ENCODE results near the gene GPER1.

GPER1 gene

DNA sequence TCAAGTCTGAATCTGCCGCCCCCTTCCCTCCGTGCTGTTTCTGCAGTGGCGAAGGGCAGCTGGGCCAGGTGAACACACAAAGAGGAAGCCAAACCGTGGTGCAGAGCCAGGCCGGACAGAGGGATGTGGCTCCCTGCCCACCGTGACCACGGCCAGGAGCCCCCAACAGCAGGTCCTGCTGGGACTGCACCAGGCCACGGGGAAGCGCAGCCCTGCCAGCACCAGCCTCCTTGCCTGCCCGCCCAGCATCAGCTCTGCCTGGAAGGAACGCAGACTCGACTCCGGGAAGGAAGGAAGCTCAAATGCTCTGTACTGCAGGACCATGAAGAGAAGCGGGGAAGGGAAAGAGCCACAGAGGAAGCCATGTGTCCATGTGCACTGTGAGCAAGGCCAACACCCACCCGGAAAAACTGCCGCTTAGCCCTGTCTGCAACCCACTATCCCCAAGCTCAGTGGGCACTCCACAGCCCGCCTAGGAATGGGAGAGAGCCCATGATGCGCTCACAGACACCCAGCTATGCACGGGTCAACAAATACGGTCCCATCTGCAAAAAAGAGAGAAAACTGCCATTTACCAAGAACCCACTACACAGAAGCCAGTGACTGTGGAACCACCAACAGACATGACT is 19.0 kb downstream of the GPER1 start:
- Mint-ChIP-seq H3K27ac (peak overlapping the region; percentile 6 to 50 (median 18)), H3K9me3 (no peaks in the 10 kb centered on the region), H3K4me3 (no peak overlapping the region), H3K27me3 (ENCODE audit: low read depth) (peaks cover 8% of the 10 kb centered on the region), H3K4me1 (peaks cover 46% of the 10 kb centered on the region), H3K36me3 (ENCODE audit: low read depth) (no peaks in the 10 kb centered on the region)
- TF ChIP-seq, protein P1, sequence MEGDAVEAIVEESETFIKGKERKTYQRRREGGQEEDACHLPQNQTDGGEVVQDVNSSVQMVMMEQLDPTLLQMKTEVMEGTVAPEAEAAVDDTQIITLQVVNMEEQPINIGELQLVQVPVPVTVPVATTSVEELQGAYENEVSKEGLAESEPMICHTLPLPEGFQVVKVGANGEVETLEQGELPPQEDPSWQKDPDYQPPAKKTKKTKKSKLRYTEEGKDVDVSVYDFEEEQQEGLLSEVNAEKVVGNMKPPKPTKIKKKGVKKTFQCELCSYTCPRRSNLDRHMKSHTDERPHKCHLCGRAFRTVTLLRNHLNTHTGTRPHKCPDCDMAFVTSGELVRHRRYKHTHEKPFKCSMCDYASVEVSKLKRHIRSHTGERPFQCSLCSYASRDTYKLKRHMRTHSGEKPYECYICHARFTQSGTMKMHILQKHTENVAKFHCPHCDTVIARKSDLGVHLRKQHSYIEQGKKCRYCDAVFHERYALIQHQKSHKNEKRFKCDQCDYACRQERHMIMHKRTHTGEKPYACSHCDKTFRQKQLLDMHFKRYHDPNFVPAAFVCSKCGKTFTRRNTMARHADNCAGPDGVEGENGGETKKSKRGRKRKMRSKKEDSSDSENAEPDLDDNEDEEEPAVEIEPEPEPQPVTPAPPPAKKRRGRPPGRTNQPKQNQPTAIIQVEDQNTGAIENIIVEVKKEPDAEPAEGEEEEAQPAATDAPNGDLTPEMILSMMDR (IDR thresholded peaks at IDR 0.05; ENCODE audit: unreplicated experiment in 3 of 3): no peak

GRCh38 chr7:1108264-1108920 is 20.5 kb downstream of the GPER1 start:
- H3K27ac Mint-ChIP-seq: no peak overlapping the region
- no peak overlapping the region for H3K4me3 Mint-ChIP-seq
- TF ChIP-seq, protein P1 (IDR thresholded peaks at IDR 0.05; ENCODE audit: unreplicated experiment in 3 of 3): no peak

DNA sequence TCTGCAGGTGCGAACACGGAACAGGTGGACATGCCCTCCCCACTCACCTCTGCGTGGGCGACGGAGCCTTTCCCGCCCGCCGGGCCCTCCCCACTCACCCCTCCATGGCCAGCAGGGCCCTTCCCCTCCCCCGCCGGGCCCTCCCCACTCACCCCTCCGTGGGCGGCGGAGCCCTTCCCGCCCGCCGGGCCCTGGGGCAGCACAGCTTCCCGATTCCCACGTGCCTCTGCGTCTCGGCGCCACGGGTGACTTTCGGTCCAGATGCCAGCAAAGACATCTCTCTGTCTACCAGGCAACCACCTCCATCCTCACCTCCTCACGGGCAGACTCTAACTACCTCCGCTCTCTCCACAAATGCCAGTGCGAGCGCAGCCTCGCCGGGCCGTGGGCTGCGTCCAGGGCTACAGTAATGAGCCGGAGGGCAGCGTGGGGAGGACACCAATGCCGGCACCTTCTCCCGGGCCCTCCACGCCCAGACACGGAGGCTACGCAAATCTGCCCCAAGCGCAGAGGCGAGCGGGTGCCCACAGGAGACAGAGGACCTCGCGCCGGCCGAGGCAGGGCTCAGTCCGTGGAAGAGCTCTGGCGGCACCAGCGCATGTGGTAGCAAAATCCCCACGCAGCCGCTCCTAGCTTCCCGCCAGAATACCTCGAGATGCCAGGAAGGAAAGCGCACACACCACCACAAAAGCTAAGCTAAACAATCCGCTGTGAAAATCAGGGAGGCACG is 21.8 kb downstream of the GPER1 start:
- Mint-ChIP-seq H3K36me3 (ENCODE audit: low read depth) (no peaks in the 10 kb centered on the region), H3K27ac (no peak overlapping the region), H3K27me3 (ENCODE audit: low read depth) (peaks cover 4% of the 10 kb centered on the region), H3K4me3 (no peak overlapping the region), H3K4me1 (peaks cover 32% of the 10 kb centered on the region), H3K9me3 (no peaks in the 10 kb centered on the region)
- TF ChIP-seq, protein P1 (IDR thresholded peaks at IDR 0.05; ENCODE audit: unreplicated experiment in 3 of 3): no peak

More at GRCh38 chr7:1108264-1108920, 20.5 kb downstream of the GPER1 start:
- Mint-ChIP-seq H3K9me3 (no peaks in the 10 kb centered on the region), H3K4me1 (peaks cover 39% of the 10 kb centered on the region), H3K36me3 (ENCODE audit: low read depth) (no peaks in the 10 kb centered on the region), H3K27me3 (ENCODE audit: low read depth) (peaks cover 4% of the 10 kb centered on the region)

- H3K9me3 Mint-ChIP-seq: no peaks in the 10 kb centered on the region
- H3K4me3 Mint-ChIP-seq: no peak overlapping the region
- H3K4me1 Mint-ChIP-seq: peaks cover 26% of the 10 kb centered on the region
- TF ChIP-seq, protein P1 (IDR thresholded peaks at IDR 0.05; ENCODE audit: unreplicated experiment in 3 of 3): no peak
- peaks cover 4% of the 10 kb centered on the region for H3K27me3 Mint-ChIP-seq (ENCODE audit: low read depth)
- H3K36me3 Mint-ChIP-seq (ENCODE audit: low read depth): peaks cover 6% of the 10 kb centered on the region
- H3K27ac Mint-ChIP-seq: no peak overlapping the region
Observed at GRCh38 chr7:1110358-1110757, 22.4 kb downstream of the GPER1 start.

- H3K9me3 Mint-ChIP-seq: no peaks in the 10 kb centered on the region
- H3K27ac Mint-ChIP-seq: no peak overlapping the region
- H3K36me3 Mint-ChIP-seq (ENCODE audit: low read depth): peaks cover 11% of the 10 kb centered on the region
- no peak overlapping the region for H3K4me3 Mint-ChIP-seq
- H3K4me1 Mint-ChIP-seq: peaks cover 19% of the 10 kb centered on the region
- H3K27me3 Mint-ChIP-seq (ENCODE audit: low read depth): peaks cover 4% of the 10 kb centered on the region
- TF ChIP-seq, protein P1 (IDR thresholded peaks at IDR 0.05; ENCODE audit: unreplicated experiment in 3 of 3): no peak
Observed at GRCh38 chr7:1111156-1111555, 23.2 kb downstream of the GPER1 start.

Data from nephron (organoid).